Nephron (organoid): ENCODE results near the gene TUBGCP5.

ENCODE experiments used
- H3K27ac Mint-ChIP-seq, 3 experiments: 2 replicates each; pipeline ENCODE4 v1.8.0; 2020; ENCODE audit warnings: mixed read lengths in 3 of 3, mild to moderate bottlenecking in 2 of 3, moderate library complexity in 1 of 3
- H3K27me3 Mint-ChIP-seq: 2 replicates; pipeline ENCODE4 v1.8.0; 2021; ENCODE audit warnings: low read depth, mild to moderate bottlenecking, moderate library complexity, mixed read lengths
- H3K36me3 Mint-ChIP-seq: 2 replicates; pipeline ENCODE4 v1.8.0; 2020; ENCODE audit warnings: low read depth, mixed read lengths
- H3K4me1 Mint-ChIP-seq: 2 replicates; pipeline ENCODE4 v1.8.0; 2020; ENCODE audit warnings: mixed read lengths
- H3K4me3 Mint-ChIP-seq, 3 experiments: 2 replicates each; pipeline ENCODE4 v1.8.0; 2020; ENCODE audit warnings: mild to moderate bottlenecking in 3 of 3, mixed read lengths in 3 of 3, moderate library complexity in 2 of 3
- H3K9me3 Mint-ChIP-seq: 2 replicates; pipeline ENCODE4 v1.8.0; 2020; ENCODE audit warnings: mixed read lengths
- CTCF ChIP-seq, 3 experiments: fragments of 200-600 bp; sonication (generic); IDR thresholded peaks; one replicate each; pipeline ENCODE4 v1.5.0; 2021; ENCODE audit warnings: antibody characterized with exemption in 3 of 3; ENCODE audit not compliant: unreplicated experiment in 3 of 3

TUBGCP5 gene

GRCh38 chr15:23065836-23066235 lies 26.5 kb upstream of the TUBGCP5 start:
- Mint-ChIP-seq H3K4me3 (no peak overlapping the region), H3K27me3 (no peaks in the 10 kb centered on the region), H3K9me3 (peaks cover 25% of the 10 kb centered on the region), H3K27ac (no peak overlapping the region), H3K36me3 (no peaks in the 10 kb centered on the region), H3K4me1 (no peaks in the 10 kb centered on the region)
- no peak for TF ChIP-seq CTCF (IDR thresholded peaks at IDR 0.05; ENCODE audit: unreplicated experiment in 3 of 3)

GRCh38 chr15:23064156-23064555 lies 24.8 kb upstream of the TUBGCP5 start:
- H3K9me3 Mint-ChIP-seq, result peaks cover 25% of the 10 kb centered on the region
- H3K4me1 Mint-ChIP-seq, result no peaks in the 10 kb centered on the region
- H3K27ac Mint-ChIP-seq, result no peak overlapping the region
- no peaks in the 10 kb centered on the region for H3K36me3 Mint-ChIP-seq
- no peak for TF ChIP-seq CTCF (IDR thresholded peaks at IDR 0.05; ENCODE audit: unreplicated experiment in 3 of 3)
- H3K27me3 Mint-ChIP-seq, result no peaks in the 10 kb centered on the region
- H3K4me3 Mint-ChIP-seq, result no peak overlapping the region

GRCh38 chr15:23057707-23058106 lies 18.3 kb upstream of the TUBGCP5 start:
- H3K36me3 Mint-ChIP-seq, result no peaks in the 10 kb centered on the region
- H3K27ac Mint-ChIP-seq, result no peak overlapping the region
- no peak for TF ChIP-seq CTCF (IDR thresholded peaks at IDR 0.05; ENCODE audit: unreplicated experiment in 3 of 3)
- H3K27me3 Mint-ChIP-seq, result no peaks in the 10 kb centered on the region
- H3K4me3 Mint-ChIP-seq, result no peak overlapping the region
- H3K9me3 Mint-ChIP-seq, result peaks cover 7% of the 10 kb centered on the region
- H3K4me1 Mint-ChIP-seq, result no peaks in the 10 kb centered on the region

- H3K36me3 Mint-ChIP-seq, result no peaks in the 10 kb centered on the region
- H3K27ac Mint-ChIP-seq, result no peak overlapping the region
- H3K27me3 Mint-ChIP-seq, result no peaks in the 10 kb centered on the region
- no peak overlapping the region for H3K4me3 Mint-ChIP-seq
- H3K4me1 Mint-ChIP-seq, result no peaks in the 10 kb centered on the region
- H3K9me3 Mint-ChIP-seq, result peaks cover 3% of the 10 kb centered on the region
- TF ChIP-seq CTCF (IDR thresholded peaks at IDR 0.05; ENCODE audit: unreplicated experiment in 3 of 3), result no peak
Observed at GRCh38 chr15:23055316-23055715, 15.9 kb upstream of the TUBGCP5 start.

- Mint-ChIP-seq H3K27me3 (no peaks in the 10 kb centered on the region), H3K4me1 (no peaks in the 10 kb centered on the region), H3K4me3 (no peak overlapping the region), H3K9me3 (peaks cover 3% of the 10 kb centered on the region), H3K27ac (no peak overlapping the region), H3K36me3 (no peaks in the 10 kb centered on the region)
- no peak for TF ChIP-seq CTCF (IDR thresholded peaks at IDR 0.05; ENCODE audit: unreplicated experiment in 3 of 3)
Observed at GRCh38 chr15:23052522-23052921, 13.2 kb upstream of the TUBGCP5 start.

- Mint-ChIP-seq H3K27me3 (no peaks in the 10 kb centered on the region), H3K27ac (no peak overlapping the region), H3K4me1 (no peaks in the 10 kb centered on the region), H3K36me3 (no peaks in the 10 kb centered on the region), H3K9me3 (peaks cover 3% of the 10 kb centered on the region), H3K4me3 (no peak overlapping the region)
- TF ChIP-seq CTCF (IDR thresholded peaks at IDR 0.05; ENCODE audit: unreplicated experiment in 3 of 3), result no peak
Observed at GRCh38 chr15:23050708-23051107, 11.3 kb upstream of the TUBGCP5 start.
